Measurements from ENCODE around the gene ZFPL1.
"Not testable (repeated sequence)": the region's sequence is repeated elsewhere in the genome, so short reads cannot be mapped to it uniquely, and the experiment has no call there.

ZFPL1 gene

GRCh38 chr11:65116370-65117205, 32.6 kb downstream of the ZFPL1 start:
- DNase-seq = peak; percentile 76

GRCh38 chr11:65117206-65118096, 33.4 kb downstream of the ZFPL1 start, which contains the start of gene ZNHIT2:
Gene ZNHIT2, minus strand, starts transcription at chr11:65117701. Its CDS starts 48 bp downstream, at chr11:65117653.
- DNase-seq = peak; percentile 100

GRCh38 chr11:65118097-65118837, 34.2 kb downstream of the ZFPL1 start:
- no peak for DNase-seq

GRCh38 chr11:65118891-65119669, 35.1 kb downstream of the ZFPL1 start:
- not testable (repeated sequence) for DNase-seq

- DNase-seq = no peak
Measured at GRCh38 chr11:65119670-65119995, 35.6 kb downstream of the ZFPL1 start.

- DNase-seq = no peak
Measured at GRCh38 chr11:65120831-65121230, 36.8 kb downstream of the ZFPL1 start.

GRCh38 chr11:65121447-65121864, 37.4 kb downstream of the ZFPL1 start:
- DNase-seq = peak; percentile 47

GRCh38 chr11:65121865-65122696, 38.1 kb downstream of the ZFPL1 start, which contains the start of the genes FAU and MRPL49:
Gene FAU, minus strand, starts transcription at chr11:65122134. Its CDS starts 321 bp downstream, at chr11:65121813.
Gene MRPL49, plus strand, starts transcription at chr11:65122321. Its CDS starts 26 bp downstream, at chr11:65122347.
- DNase-seq = peak; percentile 100

GRCh38 chr11:65124480-65125196, 40.6 kb downstream of the ZFPL1 start:
- no peak for DNase-seq

GRCh38 chr11:65125197-65126056, 41.4 kb downstream of the ZFPL1 start:
- DNase-seq = no peak

- no peak for DNase-seq
Measured at GRCh38 chr11:65126624-65127274, 42.7 kb downstream of the ZFPL1 start.

GRCh38 chr11:65127473-65128181, 43.6 kb downstream of the ZFPL1 start:
- DNase-seq = no peak

- no peak for DNase-seq
Measured at GRCh38 chr11:65128182-65129145, 44.4 kb downstream of the ZFPL1 start.

- no peak for DNase-seq
Measured at GRCh38 chr11:65129649-65130441, 45.8 kb downstream of the ZFPL1 start.

GRCh38 chr11:65130631-65131416, 46.8 kb downstream of the ZFPL1 start:
- DNase-seq = no peak

Measured in stimulated activated CD4-positive, alpha-beta T cell treated with anti-CD3 and anti-CD28 coated beads, Interleukin-15, amount 100 ng/mL, for 24 hours (primary cell).